Esophagus squamous epithelium (tissue), 4 donors: ENCODE measurements around the gene IDH3B.

Source experiments
- POLR2A ChIP-seq, 4 donors: fragments of 450-650 bp; IDR thresholded peaks; one replicate each; pipeline ENCODE4 v1.6.1; 2017; ENCODE audit warnings: antibody characterized with exemption in 4 of 4, mild to moderate bottlenecking in 4 of 4, moderate library complexity in 3 of 4
- TF ChIP-seq, protein P1 (sequence below), 6 experiments: fragments of 450-650 bp in 4 of 6; fragments of 200-600 bp in 2 of 6; sonication (generic) in 2 of 6; IDR thresholded peaks; one replicate each; pipeline ENCODE4 v1.5.1; 2016 to 2019; ENCODE audit warnings: antibody characterized with exemption in 6 of 6, mild to moderate bottlenecking in 4 of 6, moderate library complexity in 4 of 6

DNA sequence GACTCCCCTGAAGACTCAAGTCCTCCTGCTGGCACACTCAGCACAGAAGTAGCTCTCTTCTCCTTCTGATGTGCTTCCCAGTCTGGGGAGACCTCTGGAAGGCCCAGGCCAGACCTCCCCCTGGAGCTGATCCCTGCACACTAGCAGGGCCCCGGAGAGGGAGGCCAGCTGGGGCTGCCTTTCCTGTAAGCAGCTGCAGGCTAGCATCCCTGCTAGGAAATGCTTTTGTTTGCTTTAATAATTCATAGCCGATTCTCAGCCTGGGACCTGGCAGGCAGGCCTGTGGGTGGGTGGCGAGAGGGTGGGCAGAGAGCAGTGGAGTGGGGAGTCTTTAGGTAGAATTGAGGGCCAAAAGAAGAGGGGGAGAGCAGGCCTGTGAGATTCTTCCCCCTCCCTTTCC is 33.8 kb upstream of the IDH3B start:
- no peak for TF ChIP-seq POLR2A (IDR thresholded peaks at IDR 0.05)
- TF ChIP-seq, protein P1, sequence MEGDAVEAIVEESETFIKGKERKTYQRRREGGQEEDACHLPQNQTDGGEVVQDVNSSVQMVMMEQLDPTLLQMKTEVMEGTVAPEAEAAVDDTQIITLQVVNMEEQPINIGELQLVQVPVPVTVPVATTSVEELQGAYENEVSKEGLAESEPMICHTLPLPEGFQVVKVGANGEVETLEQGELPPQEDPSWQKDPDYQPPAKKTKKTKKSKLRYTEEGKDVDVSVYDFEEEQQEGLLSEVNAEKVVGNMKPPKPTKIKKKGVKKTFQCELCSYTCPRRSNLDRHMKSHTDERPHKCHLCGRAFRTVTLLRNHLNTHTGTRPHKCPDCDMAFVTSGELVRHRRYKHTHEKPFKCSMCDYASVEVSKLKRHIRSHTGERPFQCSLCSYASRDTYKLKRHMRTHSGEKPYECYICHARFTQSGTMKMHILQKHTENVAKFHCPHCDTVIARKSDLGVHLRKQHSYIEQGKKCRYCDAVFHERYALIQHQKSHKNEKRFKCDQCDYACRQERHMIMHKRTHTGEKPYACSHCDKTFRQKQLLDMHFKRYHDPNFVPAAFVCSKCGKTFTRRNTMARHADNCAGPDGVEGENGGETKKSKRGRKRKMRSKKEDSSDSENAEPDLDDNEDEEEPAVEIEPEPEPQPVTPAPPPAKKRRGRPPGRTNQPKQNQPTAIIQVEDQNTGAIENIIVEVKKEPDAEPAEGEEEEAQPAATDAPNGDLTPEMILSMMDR (IDR thresholded peaks at IDR 0.05), result no peak
